ENCODE results near the gene GAR1.
A peak's percentile ranks its signal among the peaks of the same experiment; 100 is the strongest.
"Not testable (repeated sequence)": the region's sequence is repeated elsewhere in the genome, so short reads cannot be mapped to it uniquely, and the experiment has no call there.

The GAR1 gene

DNA sequence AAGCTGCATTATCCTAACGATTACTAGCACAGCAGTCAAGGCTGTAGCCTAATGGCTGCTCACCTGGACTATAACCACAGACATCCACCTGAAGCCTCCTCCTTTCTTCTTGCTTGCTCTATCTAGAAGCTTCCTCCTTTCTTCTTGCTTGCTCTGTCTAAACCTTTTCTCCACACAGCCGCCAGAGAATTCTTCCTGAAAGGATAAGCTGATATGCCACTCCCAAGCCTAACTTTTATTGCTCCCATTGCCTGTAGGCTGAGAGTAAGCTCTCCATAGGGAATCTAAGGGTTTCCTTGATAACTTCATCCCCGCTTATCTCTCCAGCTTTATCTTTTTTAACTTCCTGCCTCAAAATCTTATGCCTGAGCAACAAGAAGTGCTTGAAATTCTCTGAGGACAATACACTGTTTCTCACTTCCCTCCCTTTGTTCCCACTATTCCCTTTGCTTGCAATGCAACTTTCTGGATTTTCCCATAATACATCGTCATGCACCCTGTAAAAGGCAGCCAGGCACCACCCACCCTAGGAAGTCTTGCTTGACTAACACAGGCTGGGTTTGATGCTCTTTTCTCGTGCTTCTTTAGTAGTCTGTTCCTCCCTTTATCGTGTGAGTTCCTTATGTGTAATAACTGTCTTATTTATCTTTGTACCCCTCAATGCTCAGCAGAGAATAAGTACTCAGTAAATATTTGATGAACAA, 31.0 kb downstream of the GAR1 start:
- no peaks in the 10 kb centered on the region for H3K9me3 ChIP-seq (ENCODE audit: control insufficient read depth, low read length)
- WGBS, 2 experiments (ENCODE audit: insufficient coverage in 2 of 2): 66 to 68% methylated on average over 3 to 5 of the region's 6 CpGs
- no peak overlapping the region for H3K4me3 ChIP-seq (ENCODE audit: extremely low read depth, insufficient read depth, low read length, poor library complexity, severe bottlenecking)
- no peaks in the 10 kb centered on the region for H3K36me3 ChIP-seq (ENCODE audit: control insufficient read depth, insufficient read depth, low read length)
- peak overlapping the region; percentile 32 for H3K27ac ChIP-seq (ENCODE audit: low read depth, low read length, severe bottlenecking)
- no peaks in the 10 kb centered on the region for H3K4me1 ChIP-seq (ENCODE audit: control insufficient read depth, insufficient read depth, low read length, poor library complexity, severe bottlenecking)

DNA sequence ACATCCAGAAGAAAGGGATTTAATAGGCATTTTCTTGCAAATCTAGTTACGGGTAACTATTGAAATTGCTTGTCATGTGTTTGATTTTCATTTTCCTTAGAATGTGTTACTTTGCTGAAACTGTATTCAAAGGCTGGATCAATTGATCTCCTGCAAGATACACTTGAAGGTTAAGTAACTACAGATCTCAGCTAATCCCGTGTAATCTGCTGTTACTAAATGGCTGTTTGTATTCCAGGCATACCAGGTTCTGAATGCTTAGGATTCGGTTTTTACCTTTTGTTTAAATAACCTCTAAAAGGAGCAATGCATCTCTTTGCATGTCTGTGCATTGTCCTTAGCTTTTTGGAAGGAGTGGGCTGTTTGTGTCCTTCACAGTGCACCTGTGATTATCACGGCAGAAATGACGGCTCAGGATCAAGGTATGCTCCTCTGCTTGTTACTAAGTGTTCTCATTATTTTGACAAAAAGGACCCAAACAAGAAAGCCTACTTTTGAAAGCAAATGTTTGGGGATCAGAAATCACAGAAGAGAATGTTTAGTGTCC, 32.4 kb downstream of the GAR1 start, which contains the start of gene LRIT3:
Gene LRIT3 (plus strand): TSS at position 212 of the 547 bp plus-strand sequence. CDS start 95 bp downstream, at position 307.
- Histone ChIP-seq H3K36me3 (ENCODE audit: control insufficient read depth, insufficient read depth, low read length) (no peaks in the 10 kb centered on the region), H3K27ac (ENCODE audit: low read depth, low read length, severe bottlenecking) (peak within 1 kb of the TSS; percentile 32), H3K9me3 (ENCODE audit: control insufficient read depth, low read length) (no peaks in the 10 kb centered on the region), H3K4me3 (ENCODE audit: extremely low read depth, insufficient read depth, low read length, poor library complexity, severe bottlenecking) (no peak within 1 kb of the TSS), H3K4me1 (ENCODE audit: control insufficient read depth, insufficient read depth, low read length, poor library complexity, severe bottlenecking) (no peaks in the 10 kb centered on the region)
- WGBS, 2 experiments (ENCODE audit: insufficient coverage in 2 of 2): 77 to 100% methylated on average over 2 to 4 of the region's 5 CpGs

DNA sequence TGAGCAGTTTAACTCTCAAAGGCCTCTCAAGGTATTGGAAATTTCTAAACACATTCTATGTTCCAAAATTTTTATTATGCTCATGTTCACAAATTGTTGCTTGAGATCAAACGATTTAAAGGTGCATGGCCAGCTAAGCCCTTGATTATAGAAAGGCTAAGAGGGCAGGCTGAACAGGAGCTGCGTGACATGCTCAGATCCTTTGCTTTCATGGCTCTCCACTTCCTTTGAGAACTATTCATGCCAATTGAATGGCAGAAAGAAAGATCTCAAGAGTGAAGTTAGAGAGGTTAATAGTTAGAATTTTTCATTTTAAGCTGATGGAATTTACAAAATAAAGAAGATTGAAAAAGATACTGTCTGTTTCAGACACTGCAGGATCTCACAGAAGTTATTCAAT, 32.9 kb downstream of the GAR1 start:
- 64 to 100% methylated on average over 1 to 2 of the region's 2 CpGs for WGBS, 2 experiments (ENCODE audit: insufficient coverage in 2 of 2)

DNA sequence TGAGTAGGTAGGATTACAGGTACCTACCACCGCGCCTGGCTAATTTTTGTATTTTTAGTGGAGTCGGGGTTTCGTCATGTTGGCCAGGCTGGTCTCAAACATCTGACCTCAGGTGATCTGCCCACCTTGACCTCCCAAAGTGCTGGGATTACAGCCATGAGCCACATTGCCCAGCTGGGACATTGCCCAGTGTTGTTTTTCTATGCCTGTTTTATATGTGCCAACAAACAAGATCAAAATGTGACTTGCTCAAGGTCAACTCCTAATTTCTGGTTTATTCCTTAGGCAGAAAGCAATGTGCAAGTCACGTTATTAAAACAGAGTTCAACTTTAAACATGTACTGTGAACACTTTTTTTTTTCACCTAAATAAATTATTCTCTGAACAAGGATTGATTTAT, 35.0 kb downstream of the GAR1 start:
- no peaks in the 10 kb centered on the region for H3K36me3 ChIP-seq (ENCODE audit: control insufficient read depth, insufficient read depth, low read length)
- H3K4me3 ChIP-seq (ENCODE audit: extremely low read depth, insufficient read depth, low read length, poor library complexity, severe bottlenecking): no peak overlapping the region
- H3K9me3 ChIP-seq (ENCODE audit: control insufficient read depth, low read length): no peaks in the 10 kb centered on the region
- 80 to 88% methylated on average over 3 to 5 of the region's 5 CpGs for WGBS, 2 experiments (ENCODE audit: insufficient coverage in 2 of 2)
- H3K27ac ChIP-seq (ENCODE audit: low read depth, low read length, severe bottlenecking): no peak overlapping the region
- H3K4me1 ChIP-seq (ENCODE audit: control insufficient read depth, insufficient read depth, low read length, poor library complexity, severe bottlenecking): no peaks in the 10 kb centered on the region

More for the DNA sequence above, 32.9 kb downstream of the GAR1 start:
- Histone ChIP-seq H3K27ac (ENCODE audit: low read depth, low read length, severe bottlenecking) (no peak overlapping the region), H3K4me3 (ENCODE audit: extremely low read depth, insufficient read depth, low read length, poor library complexity, severe bottlenecking) (no peak overlapping the region), H3K4me1 (ENCODE audit: control insufficient read depth, insufficient read depth, low read length, poor library complexity, severe bottlenecking) (no peaks in the 10 kb centered on the region), H3K36me3 (ENCODE audit: control insufficient read depth, insufficient read depth, low read length) (no peaks in the 10 kb centered on the region), H3K9me3 (ENCODE audit: control insufficient read depth, low read length) (no peaks in the 10 kb centered on the region)

DNA sequence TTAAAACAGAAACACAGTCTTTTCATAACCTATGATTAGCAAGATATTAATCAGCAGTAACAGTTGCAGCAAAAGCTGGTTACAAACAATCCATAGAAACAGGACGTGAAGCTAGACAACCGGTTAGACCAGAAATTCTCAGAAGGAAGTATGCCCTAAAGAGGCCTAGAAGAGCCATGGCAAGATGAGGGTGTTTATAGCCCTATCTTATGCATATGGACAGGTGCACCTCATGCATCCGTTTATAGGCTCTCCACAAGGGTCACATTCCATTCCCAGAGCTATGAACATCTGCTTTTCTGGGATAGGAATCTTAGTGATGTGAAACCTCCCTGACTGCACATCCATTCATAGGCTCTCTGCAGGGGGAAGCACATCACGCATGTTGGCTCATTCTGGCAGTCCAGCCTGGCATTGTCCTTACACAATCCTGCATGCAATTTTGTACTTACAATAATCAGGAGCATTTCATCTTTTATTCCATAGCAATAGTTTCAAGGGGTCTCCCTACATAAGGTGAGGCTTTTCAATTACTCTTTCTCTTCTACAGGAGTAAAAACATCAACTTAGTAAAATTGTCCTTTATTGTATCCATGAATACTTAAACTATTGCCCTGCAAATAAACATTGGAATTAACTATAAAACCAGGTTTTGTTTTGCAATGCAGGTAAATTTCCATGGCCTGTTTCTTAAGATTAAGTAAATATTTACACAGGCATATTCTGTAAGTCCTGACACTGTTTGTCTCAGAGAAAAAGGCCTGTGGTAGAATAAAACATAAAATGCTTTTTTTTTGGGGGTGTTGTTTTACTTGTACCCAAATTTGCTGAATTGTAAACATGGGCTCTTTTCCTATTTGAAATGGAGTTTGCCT, 44.1 kb downstream of the GAR1 start:
- H3K4me3 ChIP-seq (ENCODE audit: extremely low read depth, insufficient read depth, low read length, poor library complexity, severe bottlenecking); H3K4me1 ChIP-seq (ENCODE audit: control insufficient read depth, insufficient read depth, low read length, poor library complexity, severe bottlenecking); H3K9me3 ChIP-seq (ENCODE audit: control insufficient read depth, low read length); H3K27ac ChIP-seq (ENCODE audit: low read depth, low read length, severe bottlenecking); H3K36me3 ChIP-seq (ENCODE audit: control insufficient read depth, insufficient read depth, low read length): not testable (repeated sequence)
- WGBS, 2 experiments (ENCODE audit: insufficient coverage in 2 of 2): 75% methylated on average over 3 of the region's 4 CpGs; no CpG with 5 or more reads in 1 of the 2 experiments

DNA sequence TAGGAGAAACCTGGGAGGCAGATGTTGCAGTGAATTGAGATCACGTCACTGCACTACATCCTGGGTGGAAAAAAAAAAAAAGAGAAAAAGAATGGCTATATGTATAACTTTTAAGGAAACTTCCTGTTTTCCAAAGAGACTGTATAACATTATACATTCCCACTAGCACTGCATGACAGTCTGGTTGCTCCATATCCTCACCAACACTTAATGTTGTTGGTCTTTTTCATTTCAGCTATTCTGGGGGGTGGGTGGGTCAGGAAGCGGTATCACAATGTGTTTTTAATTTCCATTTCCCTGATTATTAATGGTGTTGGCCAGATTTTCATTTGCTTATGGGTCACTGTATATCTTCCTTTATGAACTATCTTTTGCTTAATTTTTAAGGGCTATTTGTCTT, 45.7 kb downstream of the GAR1 start:
- Histone ChIP-seq H3K36me3 (ENCODE audit: control insufficient read depth, insufficient read depth, low read length) (no peaks in the 10 kb centered on the region), H3K4me1 (ENCODE audit: control insufficient read depth, insufficient read depth, low read length, poor library complexity, severe bottlenecking) (no peaks in the 10 kb centered on the region), H3K27ac (ENCODE audit: low read depth, low read length, severe bottlenecking) (no peak overlapping the region), H3K9me3 (ENCODE audit: control insufficient read depth, low read length) (peaks cover 4% of the 10 kb centered on the region), H3K4me3 (ENCODE audit: extremely low read depth, insufficient read depth, low read length, poor library complexity, severe bottlenecking) (no peak overlapping the region)
- no CpG with 5 or more reads among the region's 2 CpGs for WGBS, 2 experiments (ENCODE audit: insufficient coverage in 2 of 2)

DNA sequence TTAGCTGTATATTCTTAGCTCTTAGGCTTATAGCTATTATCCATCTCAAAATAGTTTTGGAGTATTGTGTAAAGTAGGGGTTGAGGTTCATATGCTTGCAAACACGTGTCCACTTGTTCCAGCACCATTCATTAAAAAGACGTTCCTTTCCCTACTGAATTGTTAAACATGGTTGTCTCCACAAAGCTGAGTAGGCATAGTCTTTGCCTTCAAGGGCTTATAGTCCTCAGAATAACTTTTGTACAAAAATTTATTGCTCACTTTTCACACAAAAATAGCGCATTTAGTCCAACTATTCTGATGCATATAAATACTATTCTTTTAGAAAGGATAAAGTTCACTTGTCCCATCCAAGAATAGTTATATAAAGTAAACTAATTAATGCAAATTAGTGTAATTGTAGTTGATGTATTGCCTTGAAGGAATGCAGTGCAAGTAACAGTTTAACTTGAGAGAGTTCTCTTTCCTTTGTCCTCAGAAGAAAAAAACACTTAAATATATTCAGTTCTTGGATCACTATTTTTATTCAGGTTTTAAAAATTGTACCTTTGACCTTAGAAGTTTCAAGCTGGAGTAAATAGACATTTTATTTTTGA, 46.5 kb downstream of the GAR1 start:
- WGBS, 2 experiments (ENCODE audit: insufficient coverage in 2 of 2): 100% methylated on average over 2 of the region's 3 CpGs
- peaks cover 4% of the 10 kb centered on the region for H3K9me3 ChIP-seq (ENCODE audit: control insufficient read depth, low read length)

DNA sequence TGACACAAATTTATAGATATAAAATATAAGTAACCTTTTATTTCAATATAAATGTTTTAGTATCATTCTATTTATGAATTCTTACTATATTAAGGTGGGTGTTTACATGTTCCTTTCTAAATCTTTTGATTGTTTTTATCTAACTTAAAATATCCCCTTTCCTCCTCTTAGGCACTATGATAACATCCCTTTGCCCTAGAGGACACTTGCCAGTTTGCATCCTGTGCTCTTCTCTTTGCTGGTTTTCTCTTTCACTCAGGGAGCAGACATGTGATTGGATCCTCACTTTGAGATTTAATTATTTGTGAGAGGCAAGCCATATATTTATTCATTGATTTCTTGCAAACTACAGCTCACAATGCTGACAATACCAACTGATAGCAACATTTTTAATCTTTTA, 48.6 kb downstream of the GAR1 start:
- H3K4me1 ChIP-seq (ENCODE audit: control insufficient read depth, insufficient read depth, low read length, poor library complexity, severe bottlenecking): no peaks in the 10 kb centered on the region
- no peaks in the 10 kb centered on the region for H3K9me3 ChIP-seq (ENCODE audit: control insufficient read depth, low read length)
- no peak overlapping the region for H3K4me3 ChIP-seq (ENCODE audit: extremely low read depth, insufficient read depth, low read length, poor library complexity, severe bottlenecking)

More for the DNA sequence above, 46.5 kb downstream of the GAR1 start:
- H3K36me3 ChIP-seq (ENCODE audit: control insufficient read depth, insufficient read depth, low read length): no peaks in the 10 kb centered on the region
- H3K27ac ChIP-seq (ENCODE audit: low read depth, low read length, severe bottlenecking): no peak overlapping the region
- no peak overlapping the region for H3K4me3 ChIP-seq (ENCODE audit: extremely low read depth, insufficient read depth, low read length, poor library complexity, severe bottlenecking)
- H3K4me1 ChIP-seq (ENCODE audit: control insufficient read depth, insufficient read depth, low read length, poor library complexity, severe bottlenecking): no peaks in the 10 kb centered on the region

DNA sequence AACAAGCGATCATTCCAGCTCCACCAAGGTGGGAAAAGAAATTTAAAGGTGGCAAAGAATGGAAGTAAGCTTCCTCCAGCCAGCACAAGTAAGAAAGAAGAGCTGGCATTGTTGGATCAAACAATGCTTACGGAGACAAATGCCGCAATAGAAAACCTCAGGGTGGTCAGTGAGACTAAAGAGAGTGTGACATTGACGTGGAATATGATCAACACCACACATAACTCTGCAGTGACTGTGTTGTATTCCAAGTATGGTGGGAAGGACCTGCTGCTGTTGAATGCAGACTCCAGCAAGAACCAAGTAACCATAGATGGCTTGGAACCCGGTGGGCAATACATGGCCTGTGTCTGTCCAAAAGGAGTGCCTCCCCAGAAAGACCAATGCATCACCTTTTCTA, 54.5 kb downstream of the GAR1 start:
- H3K9me3 ChIP-seq (ENCODE audit: control insufficient read depth, low read length): no peaks in the 10 kb centered on the region
- no peaks in the 10 kb centered on the region for H3K4me1 ChIP-seq (ENCODE audit: control insufficient read depth, insufficient read depth, low read length, poor library complexity, severe bottlenecking)
- H3K4me3 ChIP-seq (ENCODE audit: extremely low read depth, insufficient read depth, low read length, poor library complexity, severe bottlenecking): no peak overlapping the region
- H3K36me3 ChIP-seq (ENCODE audit: control insufficient read depth, insufficient read depth, low read length): no peaks in the 10 kb centered on the region
- no peak overlapping the region for H3K27ac ChIP-seq (ENCODE audit: low read depth, low read length, severe bottlenecking)
- 33 to 50% methylated on average over 1 of the region's 5 CpGs for WGBS, 2 experiments (ENCODE audit: insufficient coverage in 2 of 2)

More for the DNA sequence above, 48.6 kb downstream of the GAR1 start:
- Histone ChIP-seq H3K36me3 (ENCODE audit: control insufficient read depth, insufficient read depth, low read length) (no peaks in the 10 kb centered on the region), H3K27ac (ENCODE audit: low read depth, low read length, severe bottlenecking) (no peak overlapping the region)

DNA sequence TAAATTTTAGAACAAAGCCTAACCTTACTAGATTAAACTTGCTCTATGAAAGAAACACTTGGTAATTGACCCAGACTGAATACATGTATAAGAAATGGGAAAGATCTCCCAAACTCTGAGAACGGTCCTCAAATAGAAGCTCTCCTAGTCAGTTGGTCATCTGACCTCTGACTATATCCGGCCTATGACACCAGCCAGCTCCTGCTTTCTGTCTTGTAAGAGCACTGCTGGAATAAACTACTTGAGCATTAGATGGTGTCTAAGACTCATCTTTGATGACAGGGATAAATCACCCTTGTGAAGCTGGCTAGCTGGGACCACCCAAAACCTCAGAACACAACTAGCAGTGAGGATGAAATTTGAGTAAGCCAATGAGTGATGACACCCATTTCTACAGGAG, 56.5 kb downstream of the GAR1 start:
- Histone ChIP-seq H3K27ac (ENCODE audit: low read depth, low read length, severe bottlenecking) (no peak overlapping the region), H3K9me3 (ENCODE audit: control insufficient read depth, low read length) (no peaks in the 10 kb centered on the region), H3K36me3 (ENCODE audit: control insufficient read depth, insufficient read depth, low read length) (no peaks in the 10 kb centered on the region), H3K4me1 (ENCODE audit: control insufficient read depth, insufficient read depth, low read length, poor library complexity, severe bottlenecking) (no peaks in the 10 kb centered on the region), H3K4me3 (ENCODE audit: extremely low read depth, insufficient read depth, low read length, poor library complexity, severe bottlenecking) (no peak overlapping the region)
- 89% methylated on average over 2 of the region's 2 CpGs; no CpG with 5 or more reads in 1 of the 2 experiments for WGBS, 2 experiments (ENCODE audit: insufficient coverage in 2 of 2)
